GM23338 (cell line): ENCODE data around the gene BCL11B. TPM values are rescaled to one million over a fixed set of nuclear protein-coding genes. Genes with fewer than 3 reads are reported as not detected.

Experiments used
- ATAC-seq: fragments of 200-7000 bp; cut with Tn5 transposase; 3 replicates; pipeline ENCODE4 v1.9.1; 2020
- DNase-seq: peaks from one replicate; pipeline ENCODE4 v3.0.0-alpha.2; 2015; ENCODE audit warnings: low spot score
- H2AFZ ChIP-seq: fragments of 200-600 bp; sonication (generic); 2 replicates; pipeline ENCODE4 v1.8.0; 2016; ENCODE audit warnings: antibody characterized with exemption, mild to moderate bottlenecking, moderate library complexity
- H3F3A ChIP-seq: fragments of 200-600 bp; sonication (generic); replicated peaks from 2 replicates; pipeline ENCODE4 v1.8.0; 2017; ENCODE audit warnings: antibody characterized with exemption, mixed run types, low read depth
- H3K27ac ChIP-seq: fragments of 200-600 bp; sonication (generic); 2 replicates; pipeline ENCODE4 v1.6.1; 2016; ENCODE audit warnings: low read depth
- H3K27me3 ChIP-seq: fragments of 200-600 bp; sonication (generic); 2 replicates; pipeline ENCODE4 v1.8.0; 2016; ENCODE audit warnings: mild to moderate bottlenecking, mixed run types, moderate library complexity; ENCODE audit not compliant: insufficient read depth
- H3K36me3 ChIP-seq: fragments of 200-600 bp; sonication (generic); 2 replicates; pipeline ENCODE4 v1.8.0; 2016; ENCODE audit warnings: mild to moderate bottlenecking; ENCODE audit not compliant: insufficient read depth
- H3K4me1 ChIP-seq: fragments of 200-600 bp; sonication (generic); 2 replicates; pipeline ENCODE4 v1.8.0; 2016; ENCODE audit warnings: mild to moderate bottlenecking, moderate library complexity; ENCODE audit not compliant: insufficient read depth
- H3K4me2 ChIP-seq: fragments of 200-600 bp; sonication (generic); 2 replicates; pipeline ENCODE4 v1.7.1; 2017; ENCODE audit warnings: mixed run types
- H3K4me3 ChIP-seq: fragments of 200-600 bp; sonication (generic); 2 replicates; pipeline ENCODE4 v1.6.1; 2016; ENCODE audit warnings: mixed run types
- H3K79me2 ChIP-seq: fragments of 200-600 bp; sonication (generic); replicated peaks from 2 replicates; pipeline ENCODE4 v1.8.0; 2017; ENCODE audit warnings: mild to moderate bottlenecking; ENCODE audit not compliant: insufficient read depth
- H3K9me2 ChIP-seq: fragments of 200-600 bp; sonication (generic); 2 replicates; pipeline ENCODE4 v1.8.0; 2017; ENCODE audit not compliant: insufficient read depth
- H4K20me1 ChIP-seq: fragments of 200-600 bp; sonication (generic); replicated peaks from 2 replicates; pipeline ENCODE4 v1.8.0; 2017; ENCODE audit warnings: mild to moderate bottlenecking; ENCODE audit not compliant: insufficient read depth
- H3K27ac Mint-ChIP-seq: 2 replicates; pipeline ENCODE4 v1.8.0; 2020; ENCODE audit warnings: inconsistent platforms, mild to moderate bottlenecking, moderate library complexity, mixed read lengths
- H3K27me3 Mint-ChIP-seq: 3 replicates; pipeline ENCODE4 v1.8.0; 2022; ENCODE audit warnings: low read depth, mild to moderate bottlenecking, moderate library complexity, mixed read lengths, inconsistent platforms; ENCODE audit not compliant: insufficient read depth, poor library complexity
- H3K36me3 Mint-ChIP-seq: 3 replicates; pipeline ENCODE4 v1.8.0; 2021; ENCODE audit warnings: low read depth, mild to moderate bottlenecking, inconsistent platforms, moderate library complexity, mixed read lengths
- H3K4me1 Mint-ChIP-seq: 3 replicates; pipeline ENCODE4 v1.8.0; 2020; ENCODE audit warnings: mild to moderate bottlenecking, inconsistent platforms, mixed read lengths
- H3K4me3 Mint-ChIP-seq: 3 replicates; pipeline ENCODE4 v1.8.0; 2021; ENCODE audit warnings: moderate library complexity, mild to moderate bottlenecking, inconsistent platforms, mixed read lengths
- H3K9me3 Mint-ChIP-seq: 3 replicates; pipeline ENCODE4 v1.8.0; 2020; ENCODE audit warnings: moderate library complexity, mild to moderate bottlenecking, inconsistent platforms, mixed read lengths
- CREB1 ChIP-seq: fragments of 250-450 bp; sonication (Bioruptor Pico); IDR thresholded peaks from 2 replicates; pipeline ENCODE4 v1.5.0; 2020; ENCODE audit warnings: low read depth, mild to moderate bottlenecking, moderate library complexity
- POLR2AphosphoS5 ChIP-seq: IDR thresholded peaks from 2 replicates; pipeline ENCODE4 v1.6.1; 2016; ENCODE audit warnings: antibody characterized with exemption, low read depth
- REST ChIP-seq: IDR thresholded peaks from one replicate; pipeline ENCODE4 v1.6.1; 2018; ENCODE audit warnings: antibody characterized with exemption; ENCODE audit not compliant: unreplicated experiment
- ZNF331 ChIP-seq: fragments of 250-450 bp; sonication (Bioruptor Pico); IDR thresholded peaks from 2 replicates; pipeline ENCODE4 v1.5.0; 2020; ENCODE audit warnings: low read depth, mild to moderate bottlenecking, moderate library complexity
- polyA plus RNA-seq: library from polyadenylated mRNA; unstranded; fragments of >200 nt; fragmentation: Nextera tagmentation; extraction: Ambion mirVana; gene quantifications from 2 replicates; pipeline ENCODE4 v1.2.1, GENCODE V29; 2016
- total RNA-seq: library from RNA; depleted of rRNA; stranded (reverse); fragments of >200 nt; shearing (Covaris generic); gene quantifications from 2 replicates; pipeline ENCODE4 v1.2.3, GENCODE V29; 2014
- TF ChIP-seq, protein P1 (sequence below): fragments of 250-450 bp; sonication (Bioruptor Pico); IDR thresholded peaks from 2 replicates; pipeline ENCODE4 v1.5.0; 2020; ENCODE audit warnings: mild to moderate bottlenecking, moderate library complexity

Gene BCL11B
- total and polyA plus RNA-seq, 2 experiments from 2014 or later, result 2.4 to 6.7 TPM

GRCh38 chr14:99181804-99182520, 90.0 kb downstream of the BCL11B start:
- Mint-ChIP-seq H3K27me3 (peaks cover under 1% of the 10 kb centered on the region), H3K27ac (no peak overlapping the region), H3K4me3 (no peak overlapping the region), H3K9me3 (no peaks in the 10 kb centered on the region), H3K36me3 (peaks cover 2% of the 10 kb centered on the region; the same call in 1 of the 3 replicates), H3K4me1 (peaks cover 24% of the 10 kb centered on the region)
- Histone ChIP-seq H3K4me3 (no peak overlapping the region), H3K4me2 (no peak overlapping the region), H2AFZ (no peak overlapping the region), H3F3A (no peaks in the 10 kb centered on the region), H3K9me2 (no peaks in the 10 kb centered on the region), H4K20me1 (no peaks in the 10 kb centered on the region; the same call in 1 of the 2 replicates), H3K79me2 (peaks cover 52% of the 10 kb centered on the region), H3K4me1 (peaks cover 15% of the 10 kb centered on the region), H3K27ac (no peak overlapping the region), H3K36me3 (no peaks in the 10 kb centered on the region), H3K27me3 (no peaks in the 10 kb centered on the region)
- no peak for DNase-seq
- no peak for ATAC-seq
- TF ChIP-seq REST, result no peak
- TF ChIP-seq POLR2AphosphoS5, result no peak
- TF ChIP-seq ZNF331, result no peak
- no peak for TF ChIP-seq CREB1 (CRISPR knock-in tag)
- TF ChIP-seq, protein P1, sequence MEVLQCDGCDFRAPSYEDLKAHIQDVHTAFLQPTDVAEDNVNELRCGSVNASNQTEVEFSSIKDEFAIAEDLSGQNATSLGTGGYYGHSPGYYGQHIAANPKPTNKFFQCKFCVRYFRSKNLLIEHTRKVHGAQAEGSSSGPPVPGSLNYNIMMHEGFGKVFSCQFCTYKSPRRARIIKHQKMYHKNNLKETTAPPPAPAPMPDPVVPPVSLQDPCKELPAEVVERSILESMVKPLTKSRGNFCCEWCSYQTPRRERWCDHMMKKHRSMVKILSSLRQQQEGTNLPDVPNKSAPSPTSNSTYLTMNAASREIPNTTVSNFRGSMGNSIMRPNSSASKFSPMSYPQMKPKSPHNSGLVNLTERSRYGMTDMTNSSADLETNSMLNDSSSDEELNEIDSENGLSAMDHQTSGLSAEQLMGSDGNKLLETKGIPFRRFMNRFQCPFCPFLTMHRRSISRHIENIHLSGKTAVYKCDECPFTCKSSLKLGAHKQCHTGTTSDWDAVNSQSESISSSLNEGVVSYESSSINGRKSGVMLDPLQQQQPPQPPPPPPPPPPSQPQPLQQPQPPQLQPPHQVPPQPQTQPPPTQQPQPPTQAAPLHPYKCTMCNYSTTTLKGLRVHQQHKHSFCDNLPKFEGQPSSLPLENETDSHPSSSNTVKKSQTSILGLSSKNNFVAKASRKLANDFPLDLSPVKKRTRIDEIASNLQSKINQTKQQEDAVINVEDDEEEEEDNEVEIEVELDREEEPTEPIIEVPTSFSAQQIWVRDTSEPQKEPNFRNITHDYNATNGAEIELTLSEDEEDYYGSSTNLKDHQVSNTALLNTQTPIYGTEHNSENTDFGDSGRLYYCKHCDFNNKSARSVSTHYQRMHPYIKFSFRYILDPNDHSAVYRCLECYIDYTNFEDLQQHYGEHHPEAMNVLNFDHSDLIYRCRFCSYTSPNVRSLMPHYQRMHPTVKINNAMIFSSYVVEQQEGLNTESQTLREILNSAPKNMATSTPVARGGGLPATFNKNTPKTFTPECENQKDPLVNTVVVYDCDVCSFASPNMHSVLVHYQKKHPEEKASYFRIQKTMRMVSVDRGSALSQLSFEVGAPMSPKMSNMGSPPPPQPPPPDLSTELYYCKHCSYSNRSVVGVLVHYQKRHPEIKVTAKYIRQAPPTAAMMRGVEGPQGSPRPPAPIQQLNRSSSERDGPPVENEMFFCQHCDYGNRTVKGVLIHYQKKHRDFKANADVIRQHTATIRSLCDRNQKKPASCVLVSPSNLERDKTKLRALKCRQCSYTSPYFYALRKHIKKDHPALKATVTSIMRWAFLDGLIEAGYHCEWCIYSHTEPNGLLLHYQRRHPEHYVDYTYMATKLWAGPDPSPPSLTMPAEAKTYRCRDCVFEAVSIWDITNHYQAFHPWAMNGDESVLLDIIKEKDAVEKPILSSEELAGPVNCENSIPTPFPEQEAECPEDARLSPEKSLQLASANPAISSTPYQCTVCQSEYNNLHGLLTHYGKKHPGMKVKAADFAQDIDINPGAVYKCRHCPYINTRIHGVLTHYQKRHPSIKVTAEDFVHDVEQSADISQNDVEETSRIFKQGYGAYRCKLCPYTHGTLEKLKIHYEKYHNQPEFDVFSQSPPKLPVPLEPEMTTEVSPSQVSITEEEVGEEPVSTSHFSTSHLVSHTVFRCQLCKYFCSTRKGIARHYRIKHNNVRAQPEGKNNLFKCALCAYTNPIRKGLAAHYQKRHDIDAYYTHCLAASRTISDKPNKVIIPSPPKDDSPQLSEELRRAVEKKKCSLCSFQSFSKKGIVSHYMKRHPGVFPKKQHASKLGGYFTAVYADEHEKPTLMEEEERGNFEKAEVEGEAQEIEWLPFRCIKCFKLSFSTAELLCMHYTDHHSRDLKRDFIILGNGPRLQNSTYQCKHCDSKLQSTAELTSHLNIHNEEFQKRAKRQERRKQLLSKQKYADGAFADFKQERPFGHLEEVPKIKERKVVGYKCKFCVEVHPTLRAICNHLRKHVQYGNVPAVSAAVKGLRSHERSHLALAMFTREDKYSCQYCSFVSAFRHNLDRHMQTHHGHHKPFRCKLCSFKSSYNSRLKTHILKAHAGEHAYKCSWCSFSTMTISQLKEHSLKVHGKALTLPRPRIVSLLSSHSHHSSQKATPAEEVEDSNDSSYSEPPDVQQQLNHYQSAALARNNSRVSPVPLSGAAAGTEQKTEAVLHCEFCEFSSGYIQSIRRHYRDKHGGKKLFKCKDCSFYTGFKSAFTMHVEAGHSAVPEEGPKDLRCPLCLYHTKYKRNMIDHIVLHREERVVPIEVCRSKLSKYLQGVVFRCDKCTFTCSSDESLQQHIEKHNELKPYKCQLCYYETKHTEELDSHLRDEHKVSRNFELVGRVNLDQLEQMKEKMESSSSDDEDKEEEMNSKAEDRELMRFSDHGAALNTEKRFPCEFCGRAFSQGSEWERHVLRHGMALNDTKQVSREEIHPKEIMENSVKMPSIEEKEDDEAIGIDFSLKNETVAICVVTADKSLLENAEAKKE, result no peak
